Vagina (tissue), 2 donors: ENCODE results near the gene TFPT. TPM values are rescaled to one million over a fixed set of nuclear protein-coding genes. Genes with fewer than 3 reads are reported as not detected.

ENCODE experiments used
- DNase-seq, 2 donors: peaks; one replicate each; pipeline ENCODE4 v3.0.0-alpha.2; 2017; ENCODE audit errors: extremely low spot score in 2 of 2
- H3K27ac ChIP-seq: fragments of 200-600 bp; sonication (generic); one replicate; pipeline ENCODE4 v1.5.1; 2019
- H3K27me3 ChIP-seq: fragments of 200-600 bp; sonication (generic); one replicate; pipeline ENCODE4 v1.5.1; 2019
- H3K36me3 ChIP-seq, 2 donors: fragments of 200-600 bp; sonication (generic); one replicate each; pipeline ENCODE4 v1.5.1; 2017 to 2019
- H3K4me1 ChIP-seq: fragments of 200-600 bp; sonication (generic); one replicate; pipeline ENCODE4 v1.5.1; 2019
- H3K4me3 ChIP-seq, 2 donors: fragments of 200-600 bp; sonication (generic); 1 replicate in 1 of 2; 2 replicates in 1 of 2; pipeline ENCODE4 v1.5.1; 2016 to 2019
- H3K9me3 ChIP-seq: fragments of 200-600 bp; sonication (generic); one replicate; pipeline ENCODE4 v1.5.1; 2019
- POLR2A ChIP-seq, 2 donors: fragments of 450-650 bp; IDR thresholded peaks; one replicate each; pipeline ENCODE4 v1.6.1; 2017; ENCODE audit warnings: antibody characterized with exemption in 2 of 2, mild to moderate bottlenecking in 2 of 2, moderate library complexity in 2 of 2
- POLR2AphosphoS5 ChIP-seq, 2 donors: sonication (generic); formaldehyde crosslinking; IDR thresholded peaks; one replicate each; pipeline ENCODE4 v1.9.0; 2017; ENCODE audit warnings: antibody characterized with exemption in 2 of 2, mild to moderate bottlenecking in 2 of 2, low read depth in 1 of 2; ENCODE audit not compliant: insufficient read depth in 1 of 2
- intact Hi-C: fragments of 100-400 bp; cut with DNase I; formaldehyde crosslinking; loops from one replicate; pipeline ENCODE4 v1.15.1; 2023
- total RNA-seq: library from RNA; depleted of rRNA; stranded (reverse); fragments of >200 nt; gene quantifications from one replicate; pipeline ENCODE4 v1.2.3, GENCODE V29; 2016
- TF ChIP-seq, protein P1 (sequence below), 3 experiments: fragments of 450-650 bp in 2 of 3; fragments of 200-600 bp in 1 of 3; sonication (generic) in 1 of 3; IDR thresholded peaks; one replicate each; pipeline ENCODE4 v1.5.1; 2017 to 2019; ENCODE audit warnings: antibody characterized with exemption in 3 of 3, mild to moderate bottlenecking in 2 of 3, moderate library complexity in 2 of 3

TFPT gene
- total RNA-seq, 1 donor from 2014 or later: 13.0 TPM

DNA sequence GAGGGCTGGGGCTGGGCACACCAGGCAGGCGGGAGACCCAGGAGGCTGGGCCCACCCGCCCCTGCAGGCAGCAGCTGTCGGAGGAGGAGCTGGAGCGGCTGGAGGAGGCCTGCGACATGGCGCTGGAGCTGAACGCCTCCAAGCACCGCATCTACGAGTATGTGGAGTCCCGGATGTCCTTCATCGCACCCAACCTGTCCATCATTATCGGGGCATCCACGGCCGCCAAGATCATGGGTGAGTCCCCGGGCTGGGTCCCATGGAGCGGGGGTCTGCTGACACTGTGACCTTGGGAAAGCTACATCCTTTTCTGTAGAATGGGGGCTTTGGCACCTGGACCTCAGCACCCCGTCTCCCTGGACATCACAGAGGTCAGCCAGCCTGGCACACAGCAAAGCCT lies 8.2 kb upstream of the TFPT start:
- Histone ChIP-seq H3K4me3 (no peak overlapping the region), H3K27me3 (no peaks in the 10 kb centered on the region), H3K27ac (no peak overlapping the region), H3K36me3 (peaks cover 0 to 95% of the 10 kb centered on the region in 2 donors), H3K4me1 (no peaks in the 10 kb centered on the region), H3K9me3 (no peaks in the 10 kb centered on the region)
- no peak for DNase-seq
- TF ChIP-seq POLR2A (IDR thresholded peaks at IDR 0.05): no peak
- TF ChIP-seq, protein P1, sequence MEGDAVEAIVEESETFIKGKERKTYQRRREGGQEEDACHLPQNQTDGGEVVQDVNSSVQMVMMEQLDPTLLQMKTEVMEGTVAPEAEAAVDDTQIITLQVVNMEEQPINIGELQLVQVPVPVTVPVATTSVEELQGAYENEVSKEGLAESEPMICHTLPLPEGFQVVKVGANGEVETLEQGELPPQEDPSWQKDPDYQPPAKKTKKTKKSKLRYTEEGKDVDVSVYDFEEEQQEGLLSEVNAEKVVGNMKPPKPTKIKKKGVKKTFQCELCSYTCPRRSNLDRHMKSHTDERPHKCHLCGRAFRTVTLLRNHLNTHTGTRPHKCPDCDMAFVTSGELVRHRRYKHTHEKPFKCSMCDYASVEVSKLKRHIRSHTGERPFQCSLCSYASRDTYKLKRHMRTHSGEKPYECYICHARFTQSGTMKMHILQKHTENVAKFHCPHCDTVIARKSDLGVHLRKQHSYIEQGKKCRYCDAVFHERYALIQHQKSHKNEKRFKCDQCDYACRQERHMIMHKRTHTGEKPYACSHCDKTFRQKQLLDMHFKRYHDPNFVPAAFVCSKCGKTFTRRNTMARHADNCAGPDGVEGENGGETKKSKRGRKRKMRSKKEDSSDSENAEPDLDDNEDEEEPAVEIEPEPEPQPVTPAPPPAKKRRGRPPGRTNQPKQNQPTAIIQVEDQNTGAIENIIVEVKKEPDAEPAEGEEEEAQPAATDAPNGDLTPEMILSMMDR (IDR thresholded peaks at IDR 0.05): no peak
- TF ChIP-seq POLR2AphosphoS5 (IDR thresholded peaks at IDR 0.05; ENCODE audit: insufficient read depth in 1 of 2, low read depth in 1 of 2): no peak
- intact Hi-C loops: no loop called here

GRCh38 chr19:54121259-54121658 lies 5.8 kb upstream of the TFPT start:
- peaks cover 10% of the 10 kb centered on the region for H3K4me1 ChIP-seq
- H3K9me3 ChIP-seq: no peaks in the 10 kb centered on the region
- no peak overlapping the region for H3K27ac ChIP-seq
- peaks cover 0 to 79% of the 10 kb centered on the region in 2 donors for H3K36me3 ChIP-seq
- no peak overlapping the region for H3K4me3 ChIP-seq
- intact Hi-C loops: no loop called here
- TF ChIP-seq, protein P1 (IDR thresholded peaks at IDR 0.05): no peak
- TF ChIP-seq POLR2A (IDR thresholded peaks at IDR 0.05) (no peak), POLR2AphosphoS5 (IDR thresholded peaks at IDR 0.05; ENCODE audit: insufficient read depth in 1 of 2, low read depth in 1 of 2) (no peak)
- no peaks in the 10 kb centered on the region for H3K27me3 ChIP-seq
- DNase-seq: no peak

- DNase-seq: no peak
- H3K27ac ChIP-seq: peak overlapping the region; percentile 87
- no peaks in the 10 kb centered on the region for H3K9me3 ChIP-seq
- intact Hi-C loops: no loop called here
- H3K4me1 ChIP-seq: peaks cover 28% of the 10 kb centered on the region
- TF ChIP-seq POLR2A (IDR thresholded peaks at IDR 0.05) (no peak), POLR2AphosphoS5 (IDR thresholded peaks at IDR 0.05; ENCODE audit: insufficient read depth in 1 of 2, low read depth in 1 of 2) (no peak)
- TF ChIP-seq, protein P1 (IDR thresholded peaks at IDR 0.05): no peak
- peaks cover 0 to 28% of the 10 kb centered on the region in 2 donors for H3K36me3 ChIP-seq
- no peaks in the 10 kb centered on the region for H3K27me3 ChIP-seq
- peak overlapping the region; percentile 69 to 74 for H3K4me3 ChIP-seq
These were observed 933 bp downstream of the TFPT start for GRCh38 chr19:54114340-54115108.

DNA sequence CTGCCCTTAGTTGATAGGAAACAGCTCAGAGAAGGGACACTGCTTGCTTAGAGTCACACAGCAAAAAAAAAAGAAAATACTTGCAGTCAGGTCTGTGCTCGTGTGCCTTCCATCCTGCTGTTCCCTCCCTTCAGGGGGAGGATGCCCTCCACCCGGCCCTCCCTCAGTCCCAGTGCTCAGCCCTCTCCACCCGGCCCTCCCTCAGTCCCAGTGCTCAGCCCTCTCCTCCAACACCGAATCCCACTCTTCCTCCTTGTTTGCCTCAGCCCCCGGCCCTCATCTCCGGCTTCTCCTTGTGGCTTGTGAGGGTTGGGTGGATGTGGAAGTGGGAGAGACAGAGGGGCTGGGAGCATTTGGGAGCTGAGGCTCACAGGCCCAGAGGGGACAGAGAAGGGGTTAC lies 5.8 kb downstream of the TFPT start:
- Histone ChIP-seq H3K36me3 (peaks cover 0 to 42% of the 10 kb centered on the region in 2 donors), H3K27ac (no peak overlapping the region), H3K27me3 (no peaks in the 10 kb centered on the region), H3K4me3 (no peak overlapping the region), H3K4me1 (peaks cover 10% of the 10 kb centered on the region), H3K9me3 (no peaks in the 10 kb centered on the region)
- no peak for DNase-seq
- intact Hi-C loops: no loop called here
- TF ChIP-seq POLR2AphosphoS5 (IDR thresholded peaks at IDR 0.05; ENCODE audit: insufficient read depth in 1 of 2, low read depth in 1 of 2) (no peak), POLR2A (IDR thresholded peaks at IDR 0.05) (no peak)
- TF ChIP-seq, protein P1 (IDR thresholded peaks at IDR 0.05): no peak

DNA sequence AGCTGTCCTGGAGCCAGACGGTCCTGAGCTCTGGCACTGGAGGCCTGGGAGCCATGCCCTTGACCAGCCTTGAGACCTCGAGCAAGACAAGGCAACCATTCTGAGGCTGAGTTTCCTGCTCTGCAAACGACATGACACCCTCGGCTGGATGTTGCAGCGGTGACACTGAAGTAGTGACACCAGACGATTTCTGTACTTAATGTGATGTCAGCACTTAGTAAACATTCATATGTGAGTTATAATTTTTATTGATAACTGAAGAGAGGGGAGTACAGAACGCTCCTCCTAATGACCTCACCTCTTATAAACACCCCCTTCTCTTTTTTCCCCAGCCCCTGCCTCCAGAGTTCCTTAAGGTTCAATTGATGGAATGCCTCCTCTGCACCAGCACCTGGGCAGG lies 7.0 kb downstream of the TFPT start:
- intact Hi-C loops: no loop called here
- Histone ChIP-seq H3K4me3 (no peak overlapping the region), H3K9me3 (no peaks in the 10 kb centered on the region), H3K27ac (no peak overlapping the region), H3K36me3 (peaks cover 0 to 42% of the 10 kb centered on the region in 2 donors), H3K27me3 (no peaks in the 10 kb centered on the region), H3K4me1 (peaks cover 10% of the 10 kb centered on the region)
- no peak for TF ChIP-seq POLR2A (IDR thresholded peaks at IDR 0.05)
- TF ChIP-seq POLR2AphosphoS5 (IDR thresholded peaks at IDR 0.05; ENCODE audit: insufficient read depth in 1 of 2, low read depth in 1 of 2): no peak
- TF ChIP-seq, protein P1 (IDR thresholded peaks at IDR 0.05): no peak
- no peak for DNase-seq
